ENCODE measurements around the gene ABCD3.

DNA sequence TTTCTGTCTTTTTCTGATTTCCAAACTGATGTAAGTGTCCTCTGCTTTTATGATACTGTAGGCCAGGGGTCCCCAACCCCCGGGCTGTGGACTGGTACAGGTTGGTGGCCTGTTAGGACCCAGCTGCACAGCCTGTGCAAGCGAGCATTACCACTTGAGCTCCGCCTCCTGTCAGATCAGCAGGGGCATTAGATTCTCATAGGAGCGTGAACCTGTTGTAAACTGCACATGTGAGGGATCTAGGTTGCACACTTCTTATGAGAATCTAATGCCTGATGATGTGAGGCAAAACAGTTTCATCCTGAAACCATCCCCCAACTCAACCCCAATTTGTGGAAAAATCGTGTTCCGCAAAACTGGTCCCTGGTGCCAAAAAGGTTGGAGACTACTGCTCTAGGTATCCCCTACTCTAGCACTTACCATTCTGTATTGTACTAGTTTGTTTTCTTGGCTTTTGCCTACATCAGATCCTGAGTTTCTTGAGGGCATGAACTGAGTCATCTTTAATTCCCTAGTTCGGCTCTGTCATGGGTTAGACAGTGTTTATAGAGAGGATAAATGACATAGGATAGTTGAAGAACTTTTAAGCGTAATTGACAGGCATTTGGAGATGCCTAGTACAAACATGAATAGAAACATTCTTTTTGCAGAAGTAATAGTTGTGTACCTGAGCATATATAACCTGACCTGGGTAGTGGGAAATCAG, 4.1 kb downstream of the ABCD3 start:
- no peak for TF ChIP-seq CTCF (IDR thresholded peaks at IDR 0.05)
- no peak for TF ChIP-seq SMC3 (IDR thresholded peaks at IDR 0.05; ENCODE audit: low read depth, low read length)
- no peak for TF ChIP-seq SIN3A (IDR thresholded peaks at IDR 0.05; ENCODE audit: borderline replicate concordance, low read depth, low read length)
